Eye (tissue), 1 donor: Measurements from ENCODE around the gene C1QTNF5.

Experiments
- DNase-seq: peaks from one replicate; pipeline ENCODE4 v3.0.0-alpha.2; 2015

Gene C1QTNF5

GRCh38 chr11:119336744-119337469 is 3.8 kb downstream of the C1QTNF5 start:
- DNase-seq = no peak

- no peak for DNase-seq
Observed at GRCh38 chr11:119335655-119336543, 4.8 kb downstream of the C1QTNF5 start.

- DNase-seq = no peak
Observed at GRCh38 chr11:119335091-119335654, 5.5 kb downstream of the C1QTNF5 start.

- peak; percentile 99 for DNase-seq
Observed at GRCh38 chr11:119334174-119334930, 6.3 kb downstream of the C1QTNF5 start, which contains the start of gene RNF26. Gene RNF26, plus strand, starts transcription at chr11:119334527. Its CDS starts 596 bp downstream, at chr11:119335123.

GRCh38 chr11:119332111-119332765 is 8.4 kb downstream of the C1QTNF5 start:
- no peak for DNase-seq

- DNase-seq = no peak
Observed at GRCh38 chr11:119330237-119330636, 10.4 kb downstream of the C1QTNF5 start.

GRCh38 chr11:119329320-119329719 is 11.4 kb downstream of the C1QTNF5 start:
- DNase-seq = no peak

GRCh38 chr11:119324189-119324588 is 16.5 kb downstream of the C1QTNF5 start:
- DNase-seq = peak; percentile 43

GRCh38 chr11:119323532-119324033 is 17.1 kb downstream of the C1QTNF5 start:
- peak; percentile 95 for DNase-seq

GRCh38 chr11:119322921-119323531 is 17.7 kb downstream of the C1QTNF5 start:
- no peak for DNase-seq

- DNase-seq = no peak
Observed at GRCh38 chr11:119322360-119322739, 18.3 kb downstream of the C1QTNF5 start.

GRCh38 chr11:119320776-119321524 is 19.7 kb downstream of the C1QTNF5 start:
- peak; percentile 80 for DNase-seq

- DNase-seq = peak; percentile 85
Observed at GRCh38 chr11:119320240-119320775, 20.4 kb downstream of the C1QTNF5 start.

GRCh38 chr11:119319700-119320239 is 20.9 kb downstream of the C1QTNF5 start:
- peak; percentile 30 for DNase-seq

- DNase-seq = no peak
Observed at GRCh38 chr11:119319136-119319699, 21.5 kb downstream of the C1QTNF5 start.

- peak; percentile 77 for DNase-seq
Observed at GRCh38 chr11:119318240-119319135, 22.2 kb downstream of the C1QTNF5 start.

- DNase-seq = no peak
Observed at GRCh38 chr11:119317592-119318239, 23.0 kb downstream of the C1QTNF5 start.
